ENCODE data around the gene INPP5A.
"Not testable (repeated sequence)": the region's sequence is repeated elsewhere in the genome, so short reads cannot be mapped to it uniquely, and the experiment has no call there.

The INPP5A gene

GRCh38 chr10:132768346-132769248, 231.0 kb downstream of the INPP5A start:
- no peak for DNase-seq (ENCODE audit: low spot score)

GRCh38 chr10:132770061-132771021, 232.8 kb downstream of the INPP5A start:
- DNase-seq (ENCODE audit: low spot score): no peak

- not testable (repeated sequence) for DNase-seq (ENCODE audit: low spot score)
Measured at GRCh38 chr10:132772816-132773215, 235.2 kb downstream of the INPP5A start.

- DNase-seq (ENCODE audit: low spot score): no peak
Measured at GRCh38 chr10:132774181-132774901, 236.8 kb downstream of the INPP5A start.

GRCh38 chr10:132774902-132775863, 237.6 kb downstream of the INPP5A start:
- DNase-seq (ENCODE audit: low spot score): no peak

- DNase-seq (ENCODE audit: low spot score): no peak
Measured at GRCh38 chr10:132776186-132776585, 238.6 kb downstream of the INPP5A start.

GRCh38 chr10:132776821-132777220, 239.2 kb downstream of the INPP5A start:
- no peak for DNase-seq (ENCODE audit: low spot score)

GRCh38 chr10:132777441-132777840, 239.9 kb downstream of the INPP5A start:
- DNase-seq (ENCODE audit: low spot score): no peak

GRCh38 chr10:132779549-132780294, 242.1 kb downstream of the INPP5A start:
- DNase-seq (ENCODE audit: low spot score): no peak

- no peak for DNase-seq (ENCODE audit: low spot score)
Measured at GRCh38 chr10:132780356-132780755, 242.8 kb downstream of the INPP5A start.

GRCh38 chr10:132781556-132781955, 244.0 kb downstream of the INPP5A start:
- DNase-seq (ENCODE audit: low spot score): no peak

GRCh38 chr10:132783165-132783939, 245.8 kb downstream of the INPP5A start:
- DNase-seq (ENCODE audit: low spot score): no peak

GRCh38 chr10:132783940-132784865, 246.6 kb downstream of the INPP5A start:
- no peak for DNase-seq (ENCODE audit: low spot score)

- DNase-seq (ENCODE audit: low spot score): no peak
Measured at GRCh38 chr10:132784866-132785722, 247.5 kb downstream of the INPP5A start.

GRCh38 chr10:132785723-132786475, 248.3 kb downstream of the INPP5A start, which contains the start of gene NKX6-2:
Gene NKX6-2, minus strand, starts transcription at chr10:132786147. Its CDS starts 199 bp downstream, at chr10:132785948.
- no peak for DNase-seq (ENCODE audit: low spot score)

- no peak for DNase-seq (ENCODE audit: low spot score)
Measured at GRCh38 chr10:132786476-132786883, 248.9 kb downstream of the INPP5A start.
